Stimulated activated CD4-positive, alpha-beta T cell treated with anti-CD3 and anti-CD28 coated beads, Interleukin-2, amount 100 ng/mL, for 4 hours (primary cell): ENCODE data around the gene FBRSL1.

Source experiments
- DNase-seq: peaks from one replicate; pipeline ENCODE4 v3.0.0-alpha.2; 2020; ENCODE audit warnings: low read depth

Gene FBRSL1

GRCh38 chr12:132484183-132484890 lies 5.6 kb upstream of the FBRSL1 start:
- no peak for DNase-seq

GRCh38 chr12:132484891-132485441 lies 5.0 kb upstream of the FBRSL1 start:
- DNase-seq, result no peak

DNA sequence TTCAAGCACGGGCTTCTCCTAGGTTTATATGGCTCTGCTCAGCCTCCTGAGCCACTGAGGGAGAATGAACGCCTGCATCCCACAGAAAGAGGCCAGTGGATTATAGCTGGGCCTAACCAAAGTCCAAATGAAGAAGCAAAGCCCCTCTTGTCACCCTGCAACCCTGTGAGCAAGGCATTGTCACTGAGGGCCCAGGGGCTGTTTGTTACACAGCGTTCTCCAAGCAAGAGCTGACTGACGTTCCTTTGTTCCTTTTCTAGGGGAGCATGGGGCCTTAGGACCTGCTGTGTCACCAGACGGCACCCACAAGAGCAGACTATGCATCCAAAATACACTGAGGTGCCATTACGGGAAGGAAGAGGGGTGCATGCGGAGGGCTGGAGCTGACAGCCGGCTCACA lies 4.3 kb upstream of the FBRSL1 start:
- DNase-seq, result no peak

GRCh38 chr12:132486168-132486567 lies 3.8 kb upstream of the FBRSL1 start:
- DNase-seq, result no peak

DNA sequence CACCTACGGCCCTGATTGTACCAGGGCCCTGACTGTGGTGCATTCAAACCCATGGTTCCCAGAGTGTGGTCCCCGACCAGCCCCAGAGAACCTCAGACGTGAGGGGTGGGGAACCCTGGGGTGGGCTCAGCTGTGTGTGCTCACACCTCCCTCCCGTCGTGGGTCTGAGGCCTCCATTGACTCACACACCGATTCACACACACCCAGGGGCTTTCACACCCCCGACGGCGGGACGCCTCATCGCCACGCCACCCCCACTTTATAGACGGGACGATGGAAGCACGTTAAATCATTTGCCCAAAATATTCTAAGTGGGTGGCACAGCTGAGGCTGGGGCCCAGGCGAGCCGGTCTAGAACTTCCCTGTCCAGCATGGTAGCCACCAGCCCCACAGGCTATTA lies 3.4 kb upstream of the FBRSL1 start:
- no peak for DNase-seq

DNA sequence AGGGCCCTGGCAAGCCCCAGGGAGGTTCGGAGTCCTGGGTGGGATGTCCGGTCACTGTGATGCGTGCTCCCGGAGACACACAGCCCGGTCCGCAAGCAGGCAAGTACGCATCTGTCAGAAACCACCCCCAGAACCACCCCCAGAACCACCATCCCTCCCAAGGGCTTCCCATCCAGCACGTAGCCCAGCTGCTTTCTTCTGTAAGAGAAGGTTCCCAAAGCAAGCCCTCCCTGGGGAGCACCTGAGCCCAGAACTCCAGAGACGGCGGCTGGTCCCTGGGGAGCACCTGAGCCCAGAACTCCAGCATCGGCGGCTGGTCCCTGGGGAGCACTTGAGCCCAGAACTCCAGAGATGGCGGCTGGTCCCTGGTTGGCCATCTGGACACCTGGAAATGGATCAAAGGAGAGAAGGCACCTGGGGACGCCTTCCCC lies 2.6 kb upstream of the FBRSL1 start:
- DNase-seq, result no peak

GRCh38 chr12:132488127-132489077 lies 1.5 kb upstream of the FBRSL1 start:
- peak; percentile 9 for DNase-seq

DNA sequence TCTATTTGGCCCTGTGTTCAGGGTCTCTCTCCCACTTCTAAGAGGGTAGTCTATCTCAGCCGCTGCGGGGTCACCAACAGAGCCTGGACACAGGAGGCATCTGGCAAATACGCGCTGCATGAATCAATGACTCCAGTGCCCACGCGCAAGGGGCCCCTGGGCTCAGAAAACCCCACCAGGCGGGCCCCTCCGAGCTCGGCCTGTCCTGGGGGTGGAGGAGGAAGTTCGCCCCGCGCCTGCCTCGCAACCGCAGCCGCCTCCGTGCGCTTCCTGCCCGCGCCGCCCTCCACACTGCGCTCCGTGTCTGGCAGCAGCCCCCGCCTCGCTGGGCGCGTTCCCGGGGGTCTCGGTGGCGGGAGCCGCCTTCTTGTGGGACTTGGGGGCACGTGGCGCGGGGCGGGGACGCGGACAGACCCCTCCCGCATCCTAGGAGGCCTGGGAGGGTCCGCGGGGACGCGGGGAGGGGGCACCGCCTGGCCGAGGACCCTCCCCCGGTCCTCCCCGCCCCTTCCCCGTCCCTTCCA lies 811 bp upstream of the FBRSL1 start:
- peak; percentile 60 for DNase-seq

DNA sequence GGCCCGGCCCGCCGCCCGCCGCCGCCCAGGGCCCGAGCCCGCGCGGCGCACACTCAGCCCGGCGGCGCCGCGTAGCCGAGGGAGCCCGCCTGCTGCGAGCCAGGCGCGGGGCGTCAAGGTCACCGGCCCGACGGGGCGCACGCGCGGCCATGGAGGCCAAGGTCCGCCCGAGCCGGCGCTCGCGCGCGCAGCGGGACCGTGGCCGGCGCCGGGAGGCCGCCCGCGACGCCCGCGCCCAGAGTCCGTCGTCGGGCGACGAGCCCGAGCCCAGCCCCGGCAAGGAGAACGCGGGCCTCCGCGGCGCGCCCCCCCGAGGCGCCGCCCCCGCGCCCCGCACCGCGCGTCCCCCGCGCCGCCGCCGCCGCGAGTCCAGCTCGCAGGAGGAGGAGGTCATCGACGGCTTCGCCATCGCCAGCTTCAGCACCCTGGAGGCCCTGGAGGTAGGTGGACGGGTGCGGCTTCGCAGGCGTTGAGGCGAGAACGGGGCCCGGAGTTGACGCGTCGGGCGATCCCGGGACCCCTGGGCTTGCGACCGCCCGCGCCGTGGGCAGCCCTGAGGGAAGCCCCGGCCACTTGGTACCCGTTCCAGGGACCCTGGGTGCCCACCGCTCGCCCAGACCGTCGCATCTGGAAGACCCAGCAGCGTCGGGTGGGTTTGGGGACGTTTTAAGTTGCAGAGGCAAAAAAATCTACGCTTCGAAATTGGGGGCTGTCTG lies 629 bp downstream of the FBRSL1 start:
- DNase-seq, result no peak

DNA sequence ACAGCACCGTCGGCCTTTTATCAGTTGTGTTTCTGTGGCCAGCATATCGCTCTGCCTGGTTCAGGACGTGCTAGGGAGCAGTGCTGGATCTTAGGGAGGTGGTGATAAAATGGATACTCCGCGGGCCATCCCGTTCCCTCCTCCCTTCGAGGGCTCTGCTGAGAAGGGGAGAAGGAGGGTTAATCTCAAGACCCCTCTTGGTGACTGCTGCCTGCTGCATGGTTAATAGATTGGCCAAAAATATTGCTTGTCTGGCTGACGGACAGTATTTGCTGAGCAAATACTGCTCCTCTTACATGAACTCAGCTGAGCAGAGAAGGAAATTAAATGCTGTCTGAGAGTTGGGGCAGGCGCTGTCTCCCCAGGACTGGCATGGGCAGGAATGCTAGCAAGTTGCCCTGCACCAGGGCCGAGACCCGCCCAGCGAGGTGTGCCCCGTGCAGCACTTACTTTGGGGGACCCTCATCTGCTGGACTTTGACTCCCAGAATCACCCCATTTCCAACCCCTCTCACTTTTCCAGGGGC lies 1.2 kb downstream of the FBRSL1 start:
- DNase-seq, result no peak

DNA sequence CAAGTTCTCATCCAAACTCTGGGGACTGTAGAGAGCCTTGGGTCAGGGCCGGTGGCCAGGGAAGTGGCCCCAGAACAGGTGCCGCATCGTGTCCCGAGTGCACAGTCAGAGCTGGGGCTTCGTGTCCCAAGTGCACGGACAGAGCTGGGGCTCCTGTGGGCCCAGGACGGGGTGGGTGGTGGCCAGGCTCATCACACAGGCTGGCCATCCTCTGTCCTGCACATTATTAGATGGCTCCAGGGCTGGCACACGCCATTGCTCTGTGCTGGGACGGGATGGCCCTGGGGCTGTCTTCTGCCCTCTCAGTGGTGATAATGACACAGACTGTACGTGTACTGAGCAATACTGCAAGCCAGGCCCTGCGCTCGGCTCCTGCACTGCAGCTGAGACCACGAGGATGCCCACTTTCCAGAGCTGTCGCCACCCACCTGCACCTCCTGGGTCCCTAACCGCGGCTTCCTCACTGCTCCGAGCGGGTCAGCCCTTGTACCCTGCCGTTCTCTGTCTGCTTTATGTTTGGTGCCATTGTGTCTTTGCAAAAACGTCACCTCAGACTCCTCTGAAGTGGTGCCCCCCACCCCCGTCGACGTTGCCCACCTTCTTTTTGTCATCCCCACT lies 1.9 kb downstream of the FBRSL1 start:
- no peak for DNase-seq

GRCh38 chr12:132492522-132492921 lies 2.6 kb downstream of the FBRSL1 start:
- DNase-seq, result no peak

DNA sequence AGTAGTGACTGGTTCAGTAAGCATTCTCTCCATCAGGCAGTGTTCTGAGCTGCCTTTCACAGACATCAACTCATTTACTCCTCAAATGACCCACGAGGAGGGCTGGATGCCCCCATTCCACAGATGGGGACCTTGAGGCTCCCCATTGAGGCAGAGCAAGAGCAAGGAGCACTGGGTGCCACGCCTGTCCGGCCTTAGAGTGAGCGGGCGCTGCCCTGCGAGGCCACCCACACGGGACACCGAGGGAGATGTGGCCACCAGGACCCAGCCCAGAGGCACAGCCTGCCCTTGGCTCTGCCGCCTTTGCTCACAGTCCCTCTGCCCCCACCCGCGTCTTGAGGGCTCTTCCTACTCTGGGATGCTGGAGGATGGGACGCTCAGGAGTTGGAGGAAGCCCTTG lies 3.0 kb downstream of the FBRSL1 start:
- DNase-seq, result no peak

DNA sequence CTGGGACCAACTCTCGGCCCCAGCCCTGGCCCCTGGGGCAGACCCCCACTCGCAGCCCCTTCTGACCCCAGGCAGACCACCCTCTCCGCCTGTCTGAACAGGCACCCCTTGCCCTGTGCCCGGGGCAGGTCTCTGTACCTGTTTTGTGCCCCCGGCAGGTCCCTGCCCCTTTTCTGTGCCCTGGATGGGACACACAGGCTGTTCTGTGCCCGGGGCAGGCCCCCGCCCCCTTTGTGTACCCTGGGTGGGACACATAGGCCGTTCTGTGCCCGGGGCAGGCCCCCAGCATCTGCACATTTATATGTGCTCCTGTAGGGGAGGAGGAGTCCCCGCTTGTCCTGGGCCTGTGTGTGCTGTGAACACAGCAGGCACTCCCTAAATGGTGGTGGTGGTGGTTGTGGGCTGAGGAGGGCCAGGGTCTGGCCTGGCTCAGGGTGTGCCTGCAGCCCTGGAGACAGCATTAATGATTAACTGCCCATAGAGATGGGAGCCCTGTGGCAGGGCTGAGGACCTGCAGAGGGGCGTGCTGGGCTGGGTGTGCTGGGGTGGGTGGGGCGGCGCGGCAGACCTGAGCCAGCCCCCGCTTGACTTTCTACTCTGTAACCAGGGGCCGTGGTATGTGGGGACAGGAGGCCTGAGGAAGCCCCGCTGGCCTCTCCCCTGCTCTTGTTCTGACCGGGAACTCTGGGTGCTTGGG lies 3.7 kb downstream of the FBRSL1 start:
- DNase-seq, result no peak

DNA sequence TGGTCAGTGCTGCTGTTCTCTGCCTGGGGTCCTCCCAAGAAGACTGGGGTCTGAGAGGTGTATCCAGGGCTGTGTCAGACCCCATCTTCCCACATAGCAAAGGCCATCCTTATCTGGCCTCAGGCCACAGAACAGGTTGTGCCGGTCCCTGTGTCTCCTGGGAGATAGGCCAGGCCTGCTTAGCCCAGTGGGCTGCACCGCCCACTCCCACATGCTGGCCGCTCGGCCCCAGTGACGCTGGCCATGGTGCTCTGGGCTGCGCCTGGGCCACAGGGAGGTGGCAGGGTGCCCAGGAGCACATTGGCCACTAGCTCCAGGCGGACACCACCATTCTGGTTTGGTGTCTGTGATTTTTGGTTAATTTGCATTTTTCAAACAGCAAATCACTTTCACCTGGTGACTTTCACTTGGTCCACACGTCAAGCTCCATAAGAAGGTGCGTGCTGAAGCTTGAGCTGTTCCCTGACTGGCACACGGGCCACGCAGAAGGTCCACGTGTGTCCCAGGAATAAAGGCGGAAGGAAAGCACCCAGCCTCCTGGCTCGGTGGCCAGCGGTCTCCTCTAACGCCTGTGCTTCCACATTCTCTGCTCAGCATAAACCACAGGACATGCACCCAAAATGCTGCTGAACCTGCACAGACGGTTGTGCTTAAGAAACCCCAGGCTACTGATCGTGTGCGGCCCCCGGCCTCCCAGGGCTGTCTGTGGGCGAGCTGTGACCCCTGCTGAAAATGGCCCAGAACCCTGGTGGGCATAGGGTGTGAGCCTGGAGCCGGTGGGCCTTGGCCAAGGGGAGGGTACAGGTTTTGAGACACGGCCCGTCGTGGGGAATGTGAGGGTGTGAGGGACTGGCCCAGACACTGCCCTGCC lies 4.6 kb downstream of the FBRSL1 start:
- DNase-seq, result no peak

GRCh38 chr12:132495165-132495544 lies 5.2 kb downstream of the FBRSL1 start:
- DNase-seq, result no peak

- DNase-seq, result no peak
These were observed 5.8 kb downstream of the FBRSL1 start for GRCh38 chr12:132495629-132496357.

GRCh38 chr12:132496358-132496669 lies 6.4 kb downstream of the FBRSL1 start:
- no peak for DNase-seq

DNA sequence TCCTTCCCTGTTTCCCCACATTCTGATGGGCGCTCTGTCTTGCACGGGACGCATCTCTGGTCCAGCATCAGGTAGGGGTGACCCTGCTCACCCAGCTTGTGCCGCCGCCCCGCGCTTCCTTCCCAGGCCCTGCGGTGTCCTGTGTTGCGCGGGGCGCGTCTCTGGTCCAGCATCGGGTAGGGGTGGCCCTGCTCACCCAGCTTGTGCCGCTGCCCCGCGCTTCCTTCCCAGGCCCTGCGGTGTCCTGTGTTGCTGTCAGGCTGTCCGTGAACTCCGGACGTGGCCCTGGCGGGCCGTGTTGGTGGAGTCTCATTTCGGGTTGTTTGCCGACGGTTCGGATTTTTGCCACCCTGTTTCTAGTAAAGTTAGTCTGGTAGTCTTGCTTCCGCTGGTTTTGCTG lies 6.8 kb downstream of the FBRSL1 start:
- no peak for DNase-seq
